22Rv1 (cell line): Measurements from ENCODE around the gene DAGLB.

Experiments used
- H3K27ac ChIP-seq: fragments of 450-650 bp; 2 replicates; pipeline ENCODE4 v1.5.1; 2017
- CTCF ChIP-seq: fragments of 450-650 bp; IDR thresholded peaks from 2 replicates; pipeline ENCODE4 v1.5.1; 2017; ENCODE audit warnings: mild to moderate bottlenecking
- ZFX ChIP-seq: fragments of 450-650 bp; IDR thresholded peaks from 2 replicates; pipeline ENCODE4 v1.6.1; 2017; ENCODE audit warnings: antibody characterized with exemption, borderline replicate concordance

DAGLB gene

GRCh38 chr7:6394114-6394513 lies 53.6 kb downstream of the DAGLB start:
- TF ChIP-seq CTCF = no peak
- no peak for TF ChIP-seq ZFX
- 0 out of 2 replicates have a peak overlapping the region, but pooled peaks have one; percentile 12 for H3K27ac ChIP-seq

GRCh38 chr7:6393667-6394056 lies 54.1 kb downstream of the DAGLB start:
- TF ChIP-seq CTCF (no peak), ZFX (no peak)
- H3K27ac ChIP-seq = 0 out of 2 replicates have a peak overlapping the region, but pooled peaks have one; percentile 12

GRCh38 chr7:6392712-6393666 lies 54.8 kb downstream of the DAGLB start:
- TF ChIP-seq ZFX (no peak), CTCF (no peak)
- H3K27ac ChIP-seq = 0 out of 2 replicates have a peak overlapping the region, but pooled peaks have one; percentile 12

GRCh38 chr7:6389728-6390127 lies 58.0 kb downstream of the DAGLB start:
- H3K27ac ChIP-seq = no peak overlapping the region
- TF ChIP-seq CTCF (no peak), ZFX (no peak)

GRCh38 chr7:6387734-6388294 lies 59.9 kb downstream of the DAGLB start:
- no peak for TF ChIP-seq CTCF
- TF ChIP-seq ZFX = no peak
- no peak overlapping the region for H3K27ac ChIP-seq

GRCh38 chr7:6386779-6387178 lies 61.0 kb downstream of the DAGLB start:
- TF ChIP-seq ZFX = no peak
- TF ChIP-seq CTCF = no peak
- peak overlapping the region; percentile 66 for H3K27ac ChIP-seq
